HEK293 (cell line): ENCODE measurements around the gene TMEM11.

Experiments used
- MEIS1 ChIP-seq: sonication (generic); formaldehyde crosslinking; IDR thresholded peaks from 2 replicates; pipeline ENCODE4 v1.8.1; 2022; ENCODE audit warnings: missing genetic modification reagents, mild to moderate bottlenecking, borderline replicate concordance
- MZF1 ChIP-seq: fragments of 450-650 bp; formaldehyde crosslinking; IDR thresholded peaks from 2 replicates; pipeline ENCODE4 v1.5.1; 2017; ENCODE audit warnings: missing biosample characterization, missing genetic modification characterization, borderline replicate concordance
- ZNF292 ChIP-seq: fragments of 450-650 bp; formaldehyde crosslinking; IDR thresholded peaks from 2 replicates; pipeline ENCODE4 v1.5.1; 2016; ENCODE audit warnings: low read depth, missing biosample characterization, missing genetic modification characterization, borderline replicate concordance
- ZNF544 ChIP-seq: fragments of 450-650 bp; formaldehyde crosslinking; IDR thresholded peaks from 2 replicates; pipeline ENCODE4 v1.5.0; 2017; ENCODE audit warnings: missing biosample characterization, missing genetic modification characterization
- ZNF549 ChIP-seq: fragments of 450-650 bp; IDR thresholded peaks from 2 replicates; pipeline ENCODE4 v1.5.1; 2018; ENCODE audit warnings: missing biosample characterization, missing genetic modification characterization, mild to moderate bottlenecking, inconsistent platforms, moderate library complexity
- ZNF596 ChIP-seq: fragments of 450-650 bp; IDR thresholded peaks from 2 replicates; pipeline ENCODE4 v1.5.0; 2018; ENCODE audit warnings: missing biosample characterization, mild to moderate bottlenecking, missing genetic modification characterization, moderate library complexity
- ZNF776 ChIP-seq: fragments of 450-650 bp; formaldehyde crosslinking; IDR thresholded peaks from 2 replicates; pipeline ENCODE4 v1.5.0; 2017; ENCODE audit warnings: missing biosample characterization, missing genetic modification characterization, borderline replicate concordance
- TF ChIP-seq, protein P1 (sequence below): fragments of 450-650 bp; formaldehyde crosslinking; IDR thresholded peaks from 2 replicates; pipeline ENCODE4 v1.5.1; 2016; ENCODE audit warnings: missing biosample characterization, missing genetic modification characterization
- TF ChIP-seq, protein P2 (sequence below): fragments of 450-650 bp; formaldehyde crosslinking; IDR thresholded peaks from 2 replicates; pipeline ENCODE4 v1.5.1; 2016; ENCODE audit warnings: missing biosample characterization, missing genetic modification characterization
- TF ChIP-seq, protein P3 (sequence below): fragments of 450-650 bp; formaldehyde crosslinking; IDR thresholded peaks from 2 replicates; pipeline ENCODE4 v1.5.1; 2016; ENCODE audit warnings: missing biosample characterization, missing genetic modification characterization
- TF ChIP-seq, protein P4 (sequence below): fragments of 450-650 bp; formaldehyde crosslinking; IDR thresholded peaks from 2 replicates; pipeline ENCODE4 v1.5.1; 2016; ENCODE audit warnings: missing biosample characterization, missing genetic modification characterization
- TF ChIP-seq, protein P5 (sequence below): fragments of 450-650 bp; formaldehyde crosslinking; IDR thresholded peaks from 2 replicates; pipeline ENCODE4 v1.5.1; 2016; ENCODE audit warnings: missing biosample characterization, missing genetic modification characterization
- TF ChIP-seq, protein P6 (sequence below): fragments of 450-650 bp; formaldehyde crosslinking; IDR thresholded peaks from 2 replicates; pipeline ENCODE4 v1.5.1; 2016; ENCODE audit warnings: missing biosample characterization, missing genetic modification characterization
- TF ChIP-seq, protein P7 (sequence below): fragments of 450-650 bp; formaldehyde crosslinking; IDR thresholded peaks from 2 replicates; pipeline ENCODE4 v1.5.1; 2016; ENCODE audit warnings: missing biosample characterization, missing genetic modification characterization

DNA sequence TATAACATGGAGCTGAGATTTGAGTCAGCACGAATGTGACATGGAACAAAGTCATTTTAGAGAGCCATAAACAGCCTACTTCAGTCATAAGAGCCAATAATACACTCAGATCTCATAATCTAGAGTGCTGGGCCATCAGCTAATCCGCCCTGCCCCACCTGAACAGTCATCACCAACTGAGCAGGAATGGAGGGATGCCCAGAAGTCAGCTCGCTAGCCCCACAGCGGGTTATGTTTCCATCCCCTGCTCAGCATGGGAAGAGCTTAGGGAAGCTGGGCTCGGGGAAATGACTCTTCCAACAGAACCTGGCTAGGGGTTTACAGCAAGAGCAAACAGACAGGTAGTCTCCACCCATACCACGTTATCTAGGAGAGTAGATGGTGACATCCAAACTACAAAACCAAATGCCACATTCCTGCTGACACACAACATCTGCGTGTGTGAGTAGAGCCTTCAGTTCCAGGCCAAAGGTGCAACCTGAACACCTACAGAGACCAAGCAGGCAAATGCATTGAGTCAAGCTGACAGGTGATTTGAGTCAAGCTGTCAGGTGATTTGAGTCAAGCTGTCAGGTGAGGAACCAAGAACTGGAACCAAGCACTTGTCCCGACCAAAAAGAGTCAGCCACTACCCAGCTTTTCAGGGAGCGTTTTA is 2.0 kb downstream of the TMEM11 start:
- TF ChIP-seq ZNF596 (tag by site-specific recombination) (no peak), ZNF776 (no peak), ZNF292 (no peak), MZF1 (tag by site-specific recombination) (no peak), ZNF549 (no peak), MEIS1 (no peak), ZNF544 (tag by site-specific recombination) (no peak)
- TF ChIP-seq, protein P1, sequence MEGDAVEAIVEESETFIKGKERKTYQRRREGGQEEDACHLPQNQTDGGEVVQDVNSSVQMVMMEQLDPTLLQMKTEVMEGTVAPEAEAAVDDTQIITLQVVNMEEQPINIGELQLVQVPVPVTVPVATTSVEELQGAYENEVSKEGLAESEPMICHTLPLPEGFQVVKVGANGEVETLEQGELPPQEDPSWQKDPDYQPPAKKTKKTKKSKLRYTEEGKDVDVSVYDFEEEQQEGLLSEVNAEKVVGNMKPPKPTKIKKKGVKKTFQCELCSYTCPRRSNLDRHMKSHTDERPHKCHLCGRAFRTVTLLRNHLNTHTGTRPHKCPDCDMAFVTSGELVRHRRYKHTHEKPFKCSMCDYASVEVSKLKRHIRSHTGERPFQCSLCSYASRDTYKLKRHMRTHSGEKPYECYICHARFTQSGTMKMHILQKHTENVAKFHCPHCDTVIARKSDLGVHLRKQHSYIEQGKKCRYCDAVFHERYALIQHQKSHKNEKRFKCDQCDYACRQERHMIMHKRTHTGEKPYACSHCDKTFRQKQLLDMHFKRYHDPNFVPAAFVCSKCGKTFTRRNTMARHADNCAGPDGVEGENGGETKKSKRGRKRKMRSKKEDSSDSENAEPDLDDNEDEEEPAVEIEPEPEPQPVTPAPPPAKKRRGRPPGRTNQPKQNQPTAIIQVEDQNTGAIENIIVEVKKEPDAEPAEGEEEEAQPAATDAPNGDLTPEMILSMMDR, result no peak
- TF ChIP-seq, protein P2, sequence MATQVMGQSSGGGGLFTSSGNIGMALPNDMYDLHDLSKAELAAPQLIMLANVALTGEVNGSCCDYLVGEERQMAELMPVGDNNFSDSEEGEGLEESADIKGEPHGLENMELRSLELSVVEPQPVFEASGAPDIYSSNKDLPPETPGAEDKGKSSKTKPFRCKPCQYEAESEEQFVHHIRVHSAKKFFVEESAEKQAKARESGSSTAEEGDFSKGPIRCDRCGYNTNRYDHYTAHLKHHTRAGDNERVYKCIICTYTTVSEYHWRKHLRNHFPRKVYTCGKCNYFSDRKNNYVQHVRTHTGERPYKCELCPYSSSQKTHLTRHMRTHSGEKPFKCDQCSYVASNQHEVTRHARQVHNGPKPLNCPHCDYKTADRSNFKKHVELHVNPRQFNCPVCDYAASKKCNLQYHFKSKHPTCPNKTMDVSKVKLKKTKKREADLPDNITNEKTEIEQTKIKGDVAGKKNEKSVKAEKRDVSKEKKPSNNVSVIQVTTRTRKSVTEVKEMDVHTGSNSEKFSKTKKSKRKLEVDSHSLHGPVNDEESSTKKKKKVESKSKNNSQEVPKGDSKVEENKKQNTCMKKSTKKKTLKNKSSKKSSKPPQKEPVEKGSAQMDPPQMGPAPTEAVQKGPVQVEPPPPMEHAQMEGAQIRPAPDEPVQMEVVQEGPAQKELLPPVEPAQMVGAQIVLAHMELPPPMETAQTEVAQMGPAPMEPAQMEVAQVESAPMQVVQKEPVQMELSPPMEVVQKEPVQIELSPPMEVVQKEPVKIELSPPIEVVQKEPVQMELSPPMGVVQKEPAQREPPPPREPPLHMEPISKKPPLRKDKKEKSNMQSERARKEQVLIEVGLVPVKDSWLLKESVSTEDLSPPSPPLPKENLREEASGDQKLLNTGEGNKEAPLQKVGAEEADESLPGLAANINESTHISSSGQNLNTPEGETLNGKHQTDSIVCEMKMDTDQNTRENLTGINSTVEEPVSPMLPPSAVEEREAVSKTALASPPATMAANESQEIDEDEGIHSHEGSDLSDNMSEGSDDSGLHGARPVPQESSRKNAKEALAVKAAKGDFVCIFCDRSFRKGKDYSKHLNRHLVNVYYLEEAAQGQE (tag by site-specific recombination), result no peak
- TF ChIP-seq, protein P3, sequence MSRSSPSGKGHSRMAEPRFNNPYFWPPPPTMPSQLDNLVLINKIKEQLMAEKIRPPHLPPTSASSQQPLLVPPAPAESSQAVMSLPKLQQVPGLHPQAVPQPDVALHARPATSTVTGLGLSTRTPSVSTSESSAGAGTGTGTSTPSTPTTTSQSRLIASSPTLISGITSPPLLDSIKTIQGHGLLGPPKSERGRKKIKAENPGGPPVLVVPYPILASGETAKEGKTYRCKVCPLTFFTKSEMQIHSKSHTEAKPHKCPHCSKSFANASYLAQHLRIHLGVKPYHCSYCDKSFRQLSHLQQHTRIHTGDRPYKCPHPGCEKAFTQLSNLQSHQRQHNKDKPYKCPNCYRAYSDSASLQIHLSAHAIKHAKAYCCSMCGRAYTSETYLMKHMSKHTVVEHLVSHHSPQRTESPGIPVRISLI (tag by site-specific recombination), result no peak
- TF ChIP-seq, protein P4, sequence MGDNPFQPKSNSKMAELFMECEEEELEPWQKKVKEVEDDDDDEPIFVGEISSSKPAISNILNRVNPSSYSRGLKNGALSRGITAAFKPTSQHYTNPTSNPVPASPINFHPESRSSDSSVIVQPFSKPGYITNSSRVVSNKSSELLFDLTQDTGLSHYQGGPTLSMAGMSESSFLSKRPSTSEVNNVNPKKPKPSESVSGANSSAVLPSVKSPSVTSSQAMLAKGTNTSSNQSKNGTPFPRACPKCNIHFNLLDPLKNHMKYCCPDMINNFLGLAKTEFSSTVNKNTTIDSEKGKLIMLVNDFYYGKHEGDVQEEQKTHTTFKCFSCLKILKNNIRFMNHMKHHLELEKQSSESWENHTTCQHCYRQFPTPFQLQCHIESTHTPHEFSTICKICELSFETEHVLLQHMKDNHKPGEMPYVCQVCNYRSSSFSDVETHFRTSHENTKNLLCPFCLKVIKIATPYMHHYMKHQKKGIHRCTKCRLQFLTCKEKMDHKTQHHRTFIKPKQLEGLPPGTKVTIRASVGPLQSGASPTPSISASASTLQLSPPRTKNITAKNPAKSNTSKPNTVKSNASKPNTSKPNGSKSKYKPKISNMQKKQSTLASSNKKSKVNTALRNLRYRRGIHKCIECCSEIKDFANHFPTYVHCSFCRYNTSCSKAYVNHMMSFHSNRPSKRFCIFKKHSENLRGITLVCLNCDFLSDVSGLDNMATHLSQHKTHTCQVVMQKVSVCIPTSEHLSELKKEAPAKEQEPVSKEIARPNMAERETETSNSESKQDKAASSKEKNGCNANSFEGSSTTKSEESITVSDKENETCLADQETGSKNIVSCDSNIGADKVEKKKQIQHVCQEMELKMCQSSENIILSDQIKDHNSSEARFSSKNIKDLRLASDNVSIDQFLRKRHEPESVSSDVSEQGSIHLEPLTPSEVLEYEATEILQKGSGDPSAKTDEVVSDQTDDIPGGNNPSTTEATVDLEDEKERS (tag by site-specific recombination), result no peak
- TF ChIP-seq, protein P5, sequence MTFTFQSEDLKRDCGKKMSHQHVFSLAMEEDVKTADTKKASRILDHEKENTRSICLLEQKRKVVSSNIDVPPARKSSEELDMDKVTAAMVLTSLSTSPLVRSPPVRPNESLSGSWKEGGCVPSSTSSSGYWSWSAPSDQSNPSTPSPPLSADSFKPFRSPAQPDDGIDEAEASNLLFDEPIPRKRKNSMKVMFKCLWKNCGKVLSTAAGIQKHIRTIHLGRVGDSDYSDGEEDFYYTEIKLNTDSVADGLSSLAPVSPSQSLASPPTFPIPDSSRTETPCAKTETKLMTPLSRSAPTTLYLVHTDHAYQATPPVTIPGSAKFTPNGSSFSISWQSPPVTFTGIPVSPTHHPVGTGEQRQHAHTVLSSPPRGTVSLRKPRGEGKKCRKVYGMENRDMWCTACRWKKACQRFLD (tag by site-specific recombination), result no peak
- TF ChIP-seq, protein P6, sequence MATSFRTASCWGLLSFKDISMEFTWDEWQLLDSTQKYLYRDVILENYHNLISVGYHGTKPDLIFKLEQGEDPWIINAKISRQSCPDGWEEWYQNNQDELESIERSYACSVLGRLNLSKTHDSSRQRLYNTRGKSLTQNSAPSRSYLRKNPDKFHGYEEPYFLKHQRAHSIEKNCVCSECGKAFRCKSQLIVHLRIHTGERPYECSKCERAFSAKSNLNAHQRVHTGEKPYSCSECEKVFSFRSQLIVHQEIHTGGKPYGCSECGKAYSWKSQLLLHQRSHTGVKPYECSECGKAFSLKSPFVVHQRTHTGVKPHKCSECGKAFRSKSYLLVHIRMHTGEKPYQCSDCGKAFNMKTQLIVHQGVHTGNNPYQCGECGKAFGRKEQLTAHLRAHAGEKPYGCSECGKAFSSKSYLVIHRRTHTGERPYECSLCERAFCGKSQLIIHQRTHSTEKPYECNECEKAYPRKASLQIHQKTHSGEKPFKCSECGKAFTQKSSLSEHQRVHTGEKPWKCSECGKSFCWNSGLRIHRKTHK (tag by site-specific recombination), result no peak
- TF ChIP-seq, protein P7, sequence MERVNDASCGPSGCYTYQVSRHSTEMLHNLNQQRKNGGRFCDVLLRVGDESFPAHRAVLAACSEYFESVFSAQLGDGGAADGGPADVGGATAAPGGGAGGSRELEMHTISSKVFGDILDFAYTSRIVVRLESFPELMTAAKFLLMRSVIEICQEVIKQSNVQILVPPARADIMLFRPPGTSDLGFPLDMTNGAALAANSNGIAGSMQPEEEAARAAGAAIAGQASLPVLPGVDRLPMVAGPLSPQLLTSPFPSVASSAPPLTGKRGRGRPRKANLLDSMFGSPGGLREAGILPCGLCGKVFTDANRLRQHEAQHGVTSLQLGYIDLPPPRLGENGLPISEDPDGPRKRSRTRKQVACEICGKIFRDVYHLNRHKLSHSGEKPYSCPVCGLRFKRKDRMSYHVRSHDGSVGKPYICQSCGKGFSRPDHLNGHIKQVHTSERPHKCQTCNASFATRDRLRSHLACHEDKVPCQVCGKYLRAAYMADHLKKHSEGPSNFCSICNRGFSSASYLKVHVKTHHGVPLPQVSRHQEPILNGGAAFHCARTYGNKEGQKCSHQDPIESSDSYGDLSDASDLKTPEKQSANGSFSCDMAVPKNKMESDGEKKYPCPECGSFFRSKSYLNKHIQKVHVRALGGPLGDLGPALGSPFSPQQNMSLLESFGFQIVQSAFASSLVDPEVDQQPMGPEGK (tag by site-specific recombination), result no peak
